OCI-LY1 (cell line): ENCODE measurements around the gene TNFRSF12A.

Experiments used
- CTCF ChIP-seq: fragments of 200-600 bp; sonication (generic), shearing (Covaris generic); IDR thresholded peaks from 2 replicates; pipeline ENCODE4 v1.5.1; 2017; ENCODE audit warnings: mild to moderate bottlenecking, antibody characterized with exemption, low read length, moderate library complexity, mixed read lengths
- EZH2 ChIP-seq: fragments of 200-600 bp; sonication (generic), shearing (Covaris generic); IDR thresholded peaks from 2 replicates; pipeline ENCODE4 v1.8.0; 2017; ENCODE audit warnings: borderline replicate concordance, mixed run types, mild to moderate bottlenecking, antibody characterized with exemption, low read length, moderate library complexity, mixed read lengths

GRCh38 chr16:3023669-3024478 is 3.7 kb downstream of the TNFRSF12A start, which contains the start of the genes HCFC1R1 and THOC6:
- TF ChIP-seq CTCF (no peak), EZH2 (no peak)
